ENCODE results near the gene MLLT6. TPM values are rescaled to one million over a fixed set of nuclear protein-coding genes. Genes with fewer than 3 reads are reported as not detected.

MLLT6 gene
- polyA plus RNA-seq, 1 donor: 81.8 TPM

GRCh38 chr17:38777641-38778250, 72.7 kb downstream of the MLLT6 start:
- no peak for DNase-seq

Other genes with a start within 250 kb of the MLLT6 start
- 1.2 TPM for gene SRCIN1, start 99.3 kb upstream of the MLLT6 start, polyA plus RNA-seq (ENCODE audit: insufficient read length)
- 0.48 TPM for gene EPOP, start 30.3 kb upstream of the MLLT6 start, polyA plus RNA-seq (ENCODE audit: insufficient read length)
- gene CISD3, start 25.1 kb downstream of the MLLT6 start, polyA plus RNA-seq (ENCODE audit: insufficient read length): 16.8 TPM
- gene PCGF2, start 43.1 kb downstream of the MLLT6 start, polyA plus RNA-seq (ENCODE audit: insufficient read length): 32.7 TPM
- 67.5 TPM for gene PSMB3, start 47.5 kb downstream of the MLLT6 start, polyA plus RNA-seq (ENCODE audit: insufficient read length)
- gene PIP4K2B, start 94.3 kb downstream of the MLLT6 start, polyA plus RNA-seq (ENCODE audit: insufficient read length): 72.5 TPM
- gene CWC25, start 120.0 kb downstream of the MLLT6 start, polyA plus RNA-seq (ENCODE audit: insufficient read length): 14.9 TPM
- gene RPL23, start 148.4 kb downstream of the MLLT6 start, polyA plus RNA-seq (ENCODE audit: insufficient read length): 2,574 TPM
- gene LASP1, start 164.8 kb downstream of the MLLT6 start, polyA plus RNA-seq (ENCODE audit: insufficient read length): 74.6 TPM